Caki2 (cell line): ENCODE data around the gene KRTAP1-5. TPM values are rescaled to one million over a fixed set of nuclear protein-coding genes. Genes with fewer than 3 reads are reported as not detected.

Experiments used
- DNase-seq: peaks from one replicate; pipeline ENCODE4 v3.0.0-alpha.2; 2015; ENCODE audit warnings: low read depth
- in situ Hi-C: cut with HindIII; loops from 2 replicates; pipeline ENCODE4 v1.10.0; 2016; ENCODE audit warnings: low sequenced_read_pairs, low pct_unique_long_range_greater_than_20kb, mixed read lengths
- total RNA-seq: library from RNA; depleted of rRNA; stranded (reverse); fragments of >200 nt; shearing (Covaris generic); gene quantifications from 2 replicates; pipeline ENCODE4 v1.2.3, GENCODE V29; 2014; ENCODE audit warnings: low replicate concordance; rRNA removed

Gene KRTAP1-5
- total RNA-seq, 1 experiment from 2014 or later: not detected

DNA sequence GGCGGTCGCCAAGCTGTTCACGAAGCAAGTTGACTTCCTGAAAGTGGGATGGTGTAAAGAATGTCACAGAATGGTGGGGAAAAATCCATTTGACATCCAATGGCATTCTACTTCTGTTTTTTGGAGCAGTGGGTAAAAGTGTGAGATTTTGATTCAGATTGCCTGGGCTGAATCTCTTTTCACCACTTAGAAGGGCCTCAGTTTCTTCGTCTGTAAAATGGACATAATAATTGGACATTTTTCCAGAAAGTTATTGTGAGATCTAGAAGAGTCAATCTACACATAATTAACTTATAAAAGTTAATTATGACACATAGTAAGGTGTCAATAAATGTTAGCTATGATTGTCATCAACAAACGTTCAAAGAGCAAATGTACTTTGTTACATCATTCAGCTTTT lies 45.9 kb downstream of the KRTAP1-5 start:
- in situ Hi-C loops: no loop called here
- no peak for DNase-seq

DNA sequence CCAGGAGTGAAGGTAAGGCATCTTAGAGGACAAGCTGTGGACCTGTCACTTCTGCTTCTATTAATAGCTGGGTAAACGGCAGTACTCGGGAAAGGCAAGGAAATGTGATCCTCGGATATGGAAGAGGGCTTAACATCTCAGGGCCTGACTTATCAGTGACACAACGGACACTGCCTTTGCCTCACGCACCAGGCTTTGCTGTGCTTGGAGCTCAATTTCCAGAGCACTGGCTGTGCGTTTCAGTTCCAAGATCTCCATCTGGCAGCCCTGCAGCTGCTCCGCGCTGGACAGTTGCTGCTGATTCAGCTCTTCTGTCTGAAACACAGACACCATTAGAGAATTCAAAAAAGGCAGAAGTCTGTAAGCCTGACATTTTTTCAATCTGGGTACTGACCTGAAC lies 46.4 kb downstream of the KRTAP1-5 start:
- no peak for DNase-seq
- in situ Hi-C loops: no loop called here

- in situ Hi-C loops: no loop called here
- DNase-seq: no peak
These were observed 46.9 kb downstream of the KRTAP1-5 start for GRCh38 chr17:40980117-40980516.

- DNase-seq: no peak
- in situ Hi-C loops: no loop called here
These were observed 48.3 kb downstream of the KRTAP1-5 start for GRCh38 chr17:40978575-40979151.

Other genes with a start within 250 kb of the KRTAP1-5 start
- not detected in 2 replicates for gene KRT27, start 244.7 kb downstream of the KRTAP1-5 start, total RNA-seq
- not detected in 2 replicates for gene KRT28, start 227.2 kb downstream of the KRTAP1-5 start, total RNA-seq
- gene KRT10, start 204.6 kb downstream of the KRTAP1-5 start, total RNA-seq: 75.2 and 76.4 TPM in 2 replicates
- not detected in 2 replicates for gene KRT12, start 160.0 kb downstream of the KRTAP1-5 start, total RNA-seq
- gene KRT20, start 142.0 kb downstream of the KRTAP1-5 start, total RNA-seq: 46.7 and 50.0 TPM in 2 replicates
- not detected in 2 replicates for gene KRT23, start 89.6 kb downstream of the KRTAP1-5 start, total RNA-seq
- gene KRT39, start 60.3 kb downstream of the KRTAP1-5 start, total RNA-seq: not detected in 2 replicates
- not detected in 2 replicates for gene KRT40, start 42.9 kb downstream of the KRTAP1-5 start, total RNA-seq
- not detected in 2 replicates for gene KRTAP3-3, start 33.0 kb downstream of the KRTAP1-5 start, total RNA-seq
- gene KRTAP3-2, start 27.3 kb downstream of the KRTAP1-5 start, total RNA-seq: not detected in 2 replicates
- not detected in 2 replicates for gene KRTAP3-1, start 18.1 kb downstream of the KRTAP1-5 start, total RNA-seq
- gene KRTAP1-4, start 3.0 kb upstream of the KRTAP1-5 start, total RNA-seq: not detected in 2 replicates
- not detected in 2 replicates for gene KRTAP1-3, start 7.7 kb upstream of the KRTAP1-5 start, total RNA-seq
- not detected in 2 replicates for gene KRTAP1-1, start 14.2 kb upstream of the KRTAP1-5 start, total RNA-seq
- gene KRTAP2-1, start 20.1 kb upstream of the KRTAP1-5 start, total RNA-seq: not detected in 2 replicates
- gene KRTAP2-2, start 28.0 kb upstream of the KRTAP1-5 start, total RNA-seq: not detected in 2 replicates
- not detected in 2 replicates for gene KRTAP2-3, start 32.9 kb upstream of the KRTAP1-5 start, total RNA-seq
- gene KRTAP2-4, start 38.7 kb upstream of the KRTAP1-5 start, total RNA-seq: not detected in 2 replicates
- not detected in 2 replicates for gene KRTAP4-7, start 56.9 kb upstream of the KRTAP1-5 start, total RNA-seq
- not detected in 2 replicates for gene KRTAP4-8, start 70.9 kb upstream of the KRTAP1-5 start, total RNA-seq
- not detected in 2 replicates for gene KRTAP4-16, start 75.0 kb upstream of the KRTAP1-5 start, total RNA-seq
- not detected in 2 replicates for gene KRTAP4-9, start 78.2 kb upstream of the KRTAP1-5 start, total RNA-seq
- not detected in 2 replicates for gene KRTAP4-11, start 91.2 kb upstream of the KRTAP1-5 start, total RNA-seq
- gene KRTAP4-12, start 97.0 kb upstream of the KRTAP1-5 start, total RNA-seq: not detected in 2 replicates
- not detected in 2 replicates for gene KRTAP4-6, start 113.3 kb upstream of the KRTAP1-5 start, total RNA-seq
- not detected in 2 replicates for gene KRTAP4-5, start 122.6 kb upstream of the KRTAP1-5 start, total RNA-seq
- not detected in 2 replicates for gene KRTAP4-4, start 133.5 kb upstream of the KRTAP1-5 start, total RNA-seq
- not detected in 2 replicates for gene KRTAP4-3, start 141.0 kb upstream of the KRTAP1-5 start, total RNA-seq
- gene KRTAP4-2, start 151.0 kb upstream of the KRTAP1-5 start, total RNA-seq: not detected in 2 replicates
- gene KRTAP4-1, start 157.7 kb upstream of the KRTAP1-5 start, total RNA-seq: not detected in 2 replicates
- gene KRTAP9-1, start 162.7 kb upstream of the KRTAP1-5 start, total RNA-seq: not detected in 2 replicates
- not detected in 2 replicates for gene KRTAP9-2, start 199.4 kb upstream of the KRTAP1-5 start, total RNA-seq
- gene KRTAP9-3, start 205.2 kb upstream of the KRTAP1-5 start, total RNA-seq: not detected in 2 replicates
- not detected in 2 replicates for gene KRTAP9-8, start 210.8 kb upstream of the KRTAP1-5 start, total RNA-seq
- gene KRTAP9-4, start 222.5 kb upstream of the KRTAP1-5 start, total RNA-seq: not detected in 2 replicates
- gene KRTAP9-9, start 228.2 kb upstream of the KRTAP1-5 start, total RNA-seq: not detected in 2 replicates
- not detected in 2 replicates for gene KRTAP9-6, start 238.2 kb upstream of the KRTAP1-5 start, total RNA-seq
- not detected in 2 replicates for gene KRTAP9-7, start 248.5 kb upstream of the KRTAP1-5 start, total RNA-seq